Mesenchymal stem cell (in vitro differentiated cells and primary cell): ENCODE results near the gene SUN2.

Source experiments
- DNase-seq: peaks from one replicate; pipeline ENCODE4 v3.0.0-alpha.2; 2013
- H2AFZ ChIP-seq: one replicate; pipeline ENCODE4 v1.6.1; 2013; ENCODE audit warnings: low read depth, mild to moderate bottlenecking, control low read depth, inconsistent platforms, low read length, moderate library complexity
- H2AK5ac ChIP-seq: 2 replicates; pipeline ENCODE4 v1.6.1; 2013; ENCODE audit warnings: low read length, moderate library complexity, mild to moderate bottlenecking, inconsistent platforms; ENCODE audit not compliant: severe bottlenecking
- H2BK120ac ChIP-seq: one replicate; pipeline ENCODE4 v1.6.1; 2013; ENCODE audit warnings: low read depth, mild to moderate bottlenecking, inconsistent platforms, low read length, moderate library complexity
- H2BK12ac ChIP-seq, 2 experiments: one replicate each; pipeline ENCODE4 v1.6.1; 2013; ENCODE audit warnings: inconsistent platforms in 2 of 2, low read length in 2 of 2, mild to moderate bottlenecking in 2 of 2, moderate library complexity in 2 of 2, control low read depth in 1 of 2
- H2BK15ac ChIP-seq: one replicate; pipeline ENCODE4 v1.6.1; 2013; ENCODE audit warnings: mild to moderate bottlenecking, low read depth, inconsistent platforms; ENCODE audit not compliant: poor library complexity, severe bottlenecking
- H2BK5ac ChIP-seq: 2 replicates; pipeline ENCODE4 v1.6.1; 2013; ENCODE audit warnings: low read depth, mild to moderate bottlenecking, low read length, control low read depth, inconsistent platforms; ENCODE audit not compliant: poor library complexity, severe bottlenecking
- H3K14ac ChIP-seq, 2 experiments: one replicate each; pipeline ENCODE4 v1.6.1; 2013; ENCODE audit warnings: inconsistent platforms in 2 of 2, low read length in 2 of 2, control low read depth in 1 of 2, mild to moderate bottlenecking in 1 of 2, moderate library complexity in 1 of 2
- H3K18ac ChIP-seq, 2 experiments: one replicate each; pipeline ENCODE4 v1.6.1; 2013; ENCODE audit warnings: inconsistent platforms in 2 of 2, low read length in 2 of 2, control low read depth in 1 of 2, low read depth in 1 of 2, mild to moderate bottlenecking in 1 of 2
- H3K23ac ChIP-seq, 2 experiments: one replicate each; pipeline ENCODE4 v1.6.1; 2013; ENCODE audit warnings: inconsistent platforms in 2 of 2, low read length in 2 of 2, mild to moderate bottlenecking in 2 of 2, moderate library complexity in 2 of 2, control low read depth in 1 of 2
- H3K27ac ChIP-seq: 2 replicates; pipeline ENCODE4 v1.5.1; 2013; ENCODE audit warnings: mild to moderate bottlenecking, moderate library complexity, low read length, control low read depth, inconsistent platforms; ENCODE audit not compliant: poor library complexity, severe bottlenecking
- H3K27me3 ChIP-seq, 2 experiments: 2 replicates each; pipeline versions ENCODE4 v1.6.1 to v1.7.0; 2013; ENCODE audit warnings: low read length in 2 of 2, mild to moderate bottlenecking in 2 of 2, moderate library complexity in 2 of 2, control low read depth in 1 of 2, inconsistent platforms in 1 of 2; ENCODE audit not compliant: control insufficient read depth in 1 of 2, insufficient read depth in 1 of 2
- H3K36me3 ChIP-seq, 2 experiments: 2 replicates each; pipeline versions ENCODE4 v1.6.1 to v1.7.0; 2013; ENCODE audit warnings: low read length in 2 of 2, control low read depth in 1 of 2, inconsistent platforms in 1 of 2, low read depth in 1 of 2, mild to moderate bottlenecking in 1 of 2; ENCODE audit not compliant: insufficient read depth in 2 of 2, control insufficient read depth in 1 of 2
- H3K4ac ChIP-seq, 2 experiments: one replicate each; pipeline ENCODE4 v1.6.1; 2013; ENCODE audit warnings: inconsistent platforms in 2 of 2, low read length in 2 of 2, mild to moderate bottlenecking in 2 of 2, moderate library complexity in 2 of 2, control low read depth in 1 of 2, low read depth in 1 of 2
- H3K4me1 ChIP-seq: 2 replicates; pipeline ENCODE4 v1.6.1; 2013; ENCODE audit warnings: low read depth, low read length, control low read depth; ENCODE audit not compliant: control insufficient read depth, insufficient read depth
- H3K4me2 ChIP-seq: 2 replicates; pipeline ENCODE4 v1.6.1; 2013; ENCODE audit warnings: low read length, mild to moderate bottlenecking, inconsistent platforms; ENCODE audit not compliant: poor library complexity, severe bottlenecking
- H3K4me3 ChIP-seq, 2 experiments: 2 replicates each; pipeline versions ENCODE4 v1.5.1 to v1.7.0; 2013; ENCODE audit warnings: low read length in 2 of 2, mild to moderate bottlenecking in 2 of 2, control low read depth in 1 of 2, low read depth in 1 of 2; ENCODE audit not compliant: insufficient read depth in 1 of 2
- H3K79me1 ChIP-seq: replicated peaks from 2 replicates; pipeline ENCODE4 v1.6.1; 2013; ENCODE audit warnings: mild to moderate bottlenecking, control low read depth, low read length, inconsistent platforms; ENCODE audit not compliant: poor library complexity, severe bottlenecking
- H3K9ac ChIP-seq: 2 replicates; pipeline ENCODE4 v1.7.0; 2013; ENCODE audit warnings: mild to moderate bottlenecking, low read length, moderate library complexity
- H3K9me3 ChIP-seq: 2 replicates; pipeline ENCODE4 v1.7.0; 2013; ENCODE audit warnings: mild to moderate bottlenecking, low read length; ENCODE audit not compliant: control insufficient read depth
- H4K8ac ChIP-seq: one replicate; pipeline ENCODE4 v1.6.1; 2013; ENCODE audit warnings: inconsistent platforms, mild to moderate bottlenecking, low read length, moderate library complexity
- H4K91ac ChIP-seq: one replicate; pipeline ENCODE4 v1.6.1; 2013; ENCODE audit warnings: mild to moderate bottlenecking, low read length, inconsistent platforms
- WGBS: methylation state at CpG from one replicate; pipeline ENCODE4 v1.1.7; 2013; ENCODE audit warnings: mixed read lengths; 5-methylcytosine and 5-hydroxymethylcytosine counted together

The SUN2 gene

DNA sequence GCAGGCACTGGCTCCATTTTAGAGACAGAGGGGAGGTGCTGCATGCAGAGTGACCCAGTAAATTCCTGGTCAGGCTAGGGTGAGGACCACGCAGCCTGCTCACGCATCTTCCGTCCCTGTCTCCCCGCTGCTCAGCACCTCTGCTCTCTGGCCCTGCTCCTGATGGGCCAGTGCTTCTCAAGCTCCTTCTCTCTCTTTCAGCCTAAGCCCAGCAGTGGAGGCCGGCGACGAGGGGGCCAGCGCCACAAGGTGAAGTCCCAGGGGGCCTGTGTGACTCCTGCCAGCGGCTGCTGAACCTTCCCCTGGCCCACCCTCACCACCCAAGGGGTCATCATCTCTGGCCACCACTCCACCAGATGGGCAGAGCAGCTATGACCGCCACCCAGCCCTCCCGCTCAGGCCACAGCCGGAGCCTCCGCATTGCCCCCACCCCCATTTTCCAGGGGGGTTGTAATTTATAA is 25.4 kb downstream of the SUN2 start:
- Histone ChIP-seq H3K18ac (no peak overlapping the region), H3K4ac (no peak overlapping the region), H3K4me3 (no peak overlapping the region), H4K91ac (no peak overlapping the region), H3K14ac (no peak overlapping the region), H3K27me3 (no peaks in the 10 kb centered on the region), H3K79me1 (peaks cover 22% of the 10 kb centered on the region), H2AFZ (no peak overlapping the region), H2BK5ac (no peak overlapping the region), H3K36me3 (peaks cover 88 to 100% of the 10 kb centered on the region in 2 experiments), H2AK5ac (no peak overlapping the region), H3K23ac (no peak overlapping the region), H3K4me2 (no peak overlapping the region), H2BK12ac (no peak overlapping the region), H3K9me3 (no peaks in the 10 kb centered on the region), H2BK15ac (no peak overlapping the region), H2BK120ac (no peak overlapping the region), H4K8ac (no peak overlapping the region), H3K9ac (no peak overlapping the region), H3K27ac (no peak overlapping the region), H3K4me1 (peaks cover 3% of the 10 kb centered on the region)
- WGBS = 97% methylated on average over 12 of the region's 13 CpGs
- DNase-seq = no peak

DNA sequence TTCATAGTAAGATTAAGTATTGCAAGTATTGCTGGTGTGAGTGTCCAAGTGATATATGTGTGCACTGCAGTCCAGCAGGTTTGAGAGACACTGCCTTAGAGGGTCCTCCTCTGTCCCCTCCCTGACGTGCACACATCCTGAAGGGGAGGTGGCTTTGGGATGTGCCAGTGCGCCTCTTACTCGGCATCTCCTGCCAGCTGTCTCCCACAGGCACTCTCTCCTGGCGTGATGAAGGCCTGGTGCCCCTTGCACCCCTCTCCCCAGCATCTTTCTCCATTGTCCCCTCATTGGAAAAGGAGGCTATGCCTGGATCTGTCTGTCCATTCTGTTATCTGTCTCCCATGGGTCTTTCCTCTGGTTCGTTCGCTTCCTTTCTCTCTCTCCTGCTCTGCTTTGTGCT is 25.9 kb downstream of the SUN2 start:
- DNase-seq = no peak
- Histone ChIP-seq H3K4me3 (no peak overlapping the region), H3K9me3 (no peaks in the 10 kb centered on the region), H2BK5ac (no peak overlapping the region), H3K18ac (no peak overlapping the region), H4K91ac (no peak overlapping the region), H3K79me1 (peaks cover 24% of the 10 kb centered on the region), H3K27me3 (no peaks in the 10 kb centered on the region), H3K23ac (no peak overlapping the region), H3K27ac (no peak overlapping the region), H2AK5ac (no peak overlapping the region), H2BK120ac (no peak overlapping the region), H2AFZ (no peak overlapping the region), H3K36me3 (peaks cover 90 to 97% of the 10 kb centered on the region in 2 experiments), H4K8ac (no peak overlapping the region), H2BK15ac (no peak overlapping the region), H3K4me2 (no peak overlapping the region), H3K4me1 (peaks cover 3% of the 10 kb centered on the region), H3K14ac (no peak overlapping the region), H3K9ac (no peak overlapping the region), H3K4ac (no peak overlapping the region), H2BK12ac (no peak overlapping the region)
- 91% methylated on average over 6 of the region's 6 CpGs for WGBS

GRCh38 chr22:38728871-38729796 is 26.7 kb downstream of the SUN2 start:
- 96% methylated on average over 18 of the region's 18 CpGs for WGBS
- H2BK120ac ChIP-seq = no peak overlapping the region

GRCh38 chr22:38727530-38728451 is 28.0 kb downstream of the SUN2 start:
- no peaks in the 10 kb centered on the region for H3K27me3 ChIP-seq
- H3K27ac ChIP-seq = no peak overlapping the region
- H2BK12ac ChIP-seq = no peak overlapping the region
- H3K4me1 ChIP-seq = peaks cover 3% of the 10 kb centered on the region
- no peaks in the 10 kb centered on the region for H3K9me3 ChIP-seq
- H2AFZ ChIP-seq = no peak overlapping the region
- H3K4ac ChIP-seq = no peak overlapping the region
- H2BK5ac ChIP-seq = no peak overlapping the region
- H3K23ac ChIP-seq = no peak overlapping the region
- WGBS = 96% methylated on average over 15 of the region's 15 CpGs
- no peak overlapping the region for H3K4me3 ChIP-seq
- peaks cover 88 to 99% of the 10 kb centered on the region in 2 experiments for H3K36me3 ChIP-seq
- DNase-seq = no peak
- H3K79me1 ChIP-seq = peaks cover 33% of the 10 kb centered on the region
- no peak overlapping the region for H4K91ac ChIP-seq
- H3K14ac ChIP-seq = no peak overlapping the region
- no peak overlapping the region for H3K4me2 ChIP-seq
- no peak overlapping the region for H3K18ac ChIP-seq
- no peak overlapping the region for H4K8ac ChIP-seq
- H2BK15ac ChIP-seq = no peak overlapping the region
- no peak overlapping the region for H2AK5ac ChIP-seq
- H3K9ac ChIP-seq = no peak overlapping the region
- no peak overlapping the region for H2BK120ac ChIP-seq

More at GRCh38 chr22:38728871-38729796, 26.7 kb downstream of the SUN2 start:
- Histone ChIP-seq H3K4me1 (peaks cover 3% of the 10 kb centered on the region), H2AFZ (no peak overlapping the region), H3K36me3 (peaks cover 95 to 96% of the 10 kb centered on the region in 2 experiments), H4K91ac (no peak overlapping the region), H4K8ac (no peak overlapping the region), H3K9me3 (no peaks in the 10 kb centered on the region), H3K4me2 (no peak overlapping the region), H3K27ac (no peak overlapping the region), H3K4me3 (no peak overlapping the region), H2AK5ac (no peak overlapping the region), H3K4ac (no peak overlapping the region), H3K79me1 (peaks cover 24% of the 10 kb centered on the region), H3K23ac (no peak overlapping the region), H2BK12ac (no peak overlapping the region), H3K18ac (no peak overlapping the region), H2BK15ac (no peak overlapping the region), H3K14ac (no peak overlapping the region), H3K9ac (no peak overlapping the region), H2BK5ac (no peak overlapping the region), H3K27me3 (no peaks in the 10 kb centered on the region)
- no peak for DNase-seq
